H1 (cell line): Measurements from ENCODE around the gene VHLL. TPM values are rescaled to one million over a fixed set of nuclear protein-coding genes. Genes with fewer than 3 reads are reported as not detected.

Experiments
- CTCF ChIA-PET: fragments of 300-600 bp; sonication (Branson Sonifier 250); formaldehyde crosslinking; loops from one replicate; lab custom pipeline; 2021; ENCODE audit not compliant: partially characterized antibody; lab: Charles Lee
- POLR2A ChIA-PET: fragments of 300-600 bp; sonication (Branson Sonifier 250); formaldehyde crosslinking; loops from one replicate; lab custom pipeline; 2021; ENCODE audit warnings: inconsistent platforms; ENCODE audit not compliant: partially characterized antibody; lab: Charles Lee
- DNase-seq, 2 experiments: peaks; one replicate each; pipeline versions ENCODE4 v3.0.0 to v3.0.0-alpha.2; 2010 to 2022; ENCODE audit warnings: low spot score in 2 of 2, low read depth in 1 of 2, mixed read lengths in 1 of 2
- FAIRE-seq: peaks from 2 replicates; lab custom pipeline; 2011; peaks lifted over from hg19 to GRCh38; lab: Jason Lieb, UNC
- H2AFZ ChIP-seq: 2 replicates; pipeline ENCODE4 v1.8.1; 2012; ENCODE audit warnings: low read length, inconsistent platforms
- H2AK5ac ChIP-seq: 2 replicates; pipeline ENCODE4 v1.6.1; 2013; ENCODE audit warnings: low read depth, low read length
- H2BK120ac ChIP-seq: replicated peaks from 2 replicates; pipeline ENCODE3; 2013; ENCODE audit warnings: low read depth, low read length, inconsistent platforms
- H2BK12ac ChIP-seq: 2 replicates; pipeline ENCODE4 v1.6.1; 2013; ENCODE audit warnings: low read depth, low read length
- H2BK15ac ChIP-seq: 2 replicates; pipeline ENCODE4 v1.6.1; 2013; ENCODE audit warnings: low read length
- H2BK20ac ChIP-seq: 2 replicates; pipeline ENCODE4 v1.6.1; 2013; ENCODE audit warnings: low read length
- H2BK5ac ChIP-seq: 2 replicates; pipeline ENCODE4 v1.6.1; 2013; ENCODE audit warnings: low read depth, low read length
- H3K14ac ChIP-seq: 2 replicates; pipeline ENCODE4 v1.6.1; 2013; ENCODE audit warnings: inconsistent platforms; ENCODE audit not compliant: insufficient read length
- H3K18ac ChIP-seq: 2 replicates; pipeline ENCODE4 v1.6.1; 2013; ENCODE audit warnings: low read length; ENCODE audit errors: extremely low read depth
- H3K23ac ChIP-seq: 2 replicates; pipeline ENCODE4 v1.6.1; 2013; ENCODE audit warnings: inconsistent platforms; ENCODE audit not compliant: insufficient read length
- H3K23me2 ChIP-seq: 2 replicates; pipeline ENCODE4 v1.6.1; 2013; ENCODE audit warnings: low read depth, low read length
- H3K27ac ChIP-seq: 2 replicates; pipeline ENCODE4 v1.6.1; 2011; ENCODE audit warnings: low read depth, low read length, inconsistent platforms
- H3K27me3 ChIP-seq, 4 experiments: replicated peaks in 1 of 4; 1 replicate in 1 of 4; 2 replicates in 3 of 4; pipeline versions ENCODE4 v1.6.1 to v1.8.1; 2011 to 2013; ENCODE audit warnings: low read length in 3 of 4, mild to moderate bottlenecking in 3 of 4, inconsistent platforms in 2 of 4, mixed read lengths in 2 of 4, moderate library complexity in 1 of 4; ENCODE audit not compliant: control insufficient read depth in 3 of 4, insufficient read depth in 3 of 4; ENCODE audit errors: extremely low read depth in 1 of 4
- H3K36me3 ChIP-seq, 4 experiments: 2 replicates each; pipeline versions ENCODE4 v1.6.1 to v1.8.1; 2011 to 2013; ENCODE audit warnings: mild to moderate bottlenecking in 4 of 4, low read length in 3 of 4, moderate library complexity in 2 of 4, control low read depth in 1 of 4, inconsistent platforms in 1 of 4; ENCODE audit not compliant: insufficient read depth in 4 of 4, control insufficient read depth in 2 of 4
- H3K4ac ChIP-seq: replicated peaks from 2 replicates; pipeline ENCODE3; 2013; ENCODE audit warnings: low read length, low read depth, mixed read lengths, inconsistent platforms; ENCODE audit not compliant: insufficient read length
- H3K4me1 ChIP-seq, 4 experiments: replicated peaks in 1 of 4; 1 replicate in 1 of 4; 2 replicates in 3 of 4; pipeline versions ENCODE4 v1.6.1 to v1.8.1; 2011 to 2013; ENCODE audit warnings: low read length in 3 of 4, inconsistent platforms in 2 of 4, mixed read lengths in 1 of 4; ENCODE audit not compliant: insufficient read depth in 4 of 4, control insufficient read depth in 3 of 4
- H3K4me2 ChIP-seq, 2 experiments: 2 replicates each; pipeline versions ENCODE4 v1.6.1 to v1.8.1; 2011 to 2013; ENCODE audit warnings: low read depth in 2 of 2, low read length in 2 of 2, control low read depth in 1 of 2, inconsistent platforms in 1 of 2, mild to moderate bottlenecking in 1 of 2; ENCODE audit not compliant: insufficient read depth in 1 of 2
- H3K4me3 ChIP-seq, 4 experiments: fragments of 200-600, 300-600 bp in 1 of 4; sonication (generic), shearing (Covaris generic), sonication (Bioruptor Twin) in 1 of 4; 2 replicates each; pipeline versions ENCODE4 v1.5.1 to v1.8.1; 2011 to 2016; ENCODE audit warnings: low read length in 4 of 4, low read depth in 3 of 4, control low read depth in 2 of 4, inconsistent platforms in 2 of 4, mild to moderate bottlenecking in 2 of 4, mixed read lengths in 1 of 4, moderate library complexity in 1 of 4; ENCODE audit not compliant: insufficient read depth in 2 of 4; ENCODE audit errors: extremely low read depth in 1 of 4
- H3K56ac ChIP-seq: replicated peaks from 2 replicates; pipeline ENCODE3; 2013; ENCODE audit warnings: low read depth, mild to moderate bottlenecking, mixed read lengths, low read length, inconsistent platforms; ENCODE audit not compliant: insufficient read length
- H3K79me1 ChIP-seq: 2 replicates; pipeline ENCODE4 v1.6.1; 2013; ENCODE audit warnings: low read depth, low read length, control low read depth
- H3K79me2 ChIP-seq, 2 experiments: 2 replicates each; pipeline versions ENCODE4 v1.6.1 to v1.8.1; 2012 to 2013; ENCODE audit warnings: low read length in 2 of 2, mild to moderate bottlenecking in 2 of 2, inconsistent platforms in 1 of 2; ENCODE audit not compliant: insufficient read depth in 2 of 2, control insufficient read depth in 1 of 2
- H3K9ac ChIP-seq, 4 experiments: replicated peaks in 1 of 4; 1 replicate in 1 of 4; 2 replicates in 3 of 4; pipeline versions ENCODE4 v1.6.1 to v1.8.1; 2011 to 2013; ENCODE audit warnings: low read depth in 3 of 4, low read length in 3 of 4, control low read depth in 2 of 4, mild to moderate bottlenecking in 2 of 4, moderate library complexity in 2 of 4, inconsistent platforms in 1 of 4; ENCODE audit errors: extremely low read depth in 1 of 4
- H3K9me3 ChIP-seq, 2 experiments: 2 replicates each; pipeline versions ENCODE4 v1.6.1 to v1.8.1; 2012 to 2013; ENCODE audit warnings: mild to moderate bottlenecking in 2 of 2, moderate library complexity in 2 of 2, control low read depth in 1 of 2, inconsistent platforms in 1 of 2, low read depth in 1 of 2, low read length in 1 of 2, mixed read lengths in 1 of 2; ENCODE audit not compliant: insufficient read depth in 2 of 2
- H4K20me1 ChIP-seq, 2 experiments: replicated peaks in 1 of 2; 2 replicates each; pipeline versions ENCODE3 to v1.8.1; 2011 to 2013; ENCODE audit warnings: inconsistent platforms in 2 of 2, low read length in 2 of 2, mild to moderate bottlenecking in 1 of 2; ENCODE audit not compliant: insufficient read depth in 2 of 2, control insufficient read depth in 1 of 2
- H4K5ac ChIP-seq: 2 replicates; pipeline ENCODE4 v1.6.1; 2013; ENCODE audit warnings: low read length, low read depth, mixed read lengths, inconsistent platforms; ENCODE audit not compliant: insufficient read length
- H4K8ac ChIP-seq: 2 replicates; pipeline ENCODE4 v1.8.0; 2013; ENCODE audit warnings: mild to moderate bottlenecking, moderate library complexity, low read length, inconsistent platforms; ENCODE audit not compliant: insufficient read depth; ENCODE audit errors: extremely low read depth
- H4K91ac ChIP-seq: replicated peaks from 2 replicates; pipeline ENCODE3; 2013; ENCODE audit warnings: low read length, mixed read lengths, inconsistent platforms; ENCODE audit not compliant: insufficient read length
- POU5F1 ChIP-seq: IDR thresholded peaks from 2 replicates; pipeline ENCODE4 v1.6.1; 2011; ENCODE audit warnings: low read depth, mild to moderate bottlenecking, low read length, moderate library complexity
- RBBP5 ChIP-seq: IDR thresholded peaks from 2 replicates; pipeline ENCODE4 v1.7.1; 2012; ENCODE audit warnings: low read depth, mild to moderate bottlenecking, inconsistent platforms, low read length, moderate library complexity, borderline replicate concordance
- WGBS, 2 experiments: shearing (Covaris generic) in 1 of 2; methylation state at CpG; one replicate each; pipeline versions ENCODE4 v1.1.6 to v1.1.7; 2013 to 2015; ENCODE audit warnings: low lambda C conversion rate in 2 of 2, mixed read lengths in 2 of 2, inconsistent platforms in 1 of 2, low coverage in 1 of 2, missing lambda C conversion rate in 1 of 2; ENCODE audit not compliant: insufficient replicate concordance in 2 of 2, insufficient coverage in 1 of 2, insufficient read length in 1 of 2; ENCODE audit errors: extremely low coverage in 1 of 2, missing lambda C conversion rate in 1 of 2; 5-methylcytosine and 5-hydroxymethylcytosine counted together
- polyA plus RNA-seq, 7 experiments: library from polyadenylated mRNA; depleted of rRNA in 3 of 7; stranded (reverse) in 5 of 7; unstranded in 2 of 7; fragments of >200 nt in 5 of 7; fragments of 200-250 nt in 2 of 7; gene quantifications; 1 replicate in 5 of 7; 2 replicates in 1 of 7; 4 replicates in 1 of 7; pipeline versions ENCODE4 v1.2.1 to v1.2.3, GENCODE V29; 2011 to 2013; ENCODE audit warnings: missing spikeins in 2 of 7, mixed read lengths in 2 of 7
- total RNA-seq: library from RNA; stranded (reverse); fragmentation: NEBNext Ultra II Directional; extraction: Animal tissue kit (Norgen Biotek cat#: 25700); gene quantifications from 2 replicates; pipeline ENCODE4 v1.2.1, GENCODE V29; 2021

Gene VHLL
- total and polyA plus RNA-seq, 2 of the 8 experiments (the other 6 are each of a cell fraction or from before 2014, with no cell fraction given): not detected

DNA sequence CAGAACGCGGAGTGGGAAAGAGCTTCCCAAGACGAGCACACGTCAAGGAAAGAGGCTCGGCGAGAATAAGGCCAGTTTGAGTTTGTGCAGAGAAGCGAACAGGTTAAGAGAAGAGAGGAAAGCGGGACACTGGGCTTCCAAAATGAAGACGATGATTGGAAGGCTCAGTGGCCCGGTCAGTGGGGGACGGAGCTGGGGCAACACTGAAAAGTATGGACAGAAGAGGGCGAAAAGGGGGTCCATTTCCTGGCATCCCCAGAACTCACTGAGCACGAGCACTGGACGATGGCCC lies 38.7 kb upstream of the VHLL start:
- H3K14ac ChIP-seq: peak overlapping the region; percentile 84
- H4K5ac ChIP-seq: peak overlapping the region; percentile 93
- FAIRE-seq (no peak), DNase-seq (no peak)
- H2AFZ ChIP-seq: 0 out of 2 replicates have a peak overlapping the region, but pooled peaks have one; percentile 28
- peak overlapping the region; percentile 68 to 72 for H3K4me2 ChIP-seq
- TF ChIP-seq POU5F1: no peak
- TF ChIP-seq RBBP5: peak; percentile 70; the same call in 1 of the 2 replicates
- H2BK120ac ChIP-seq: peak overlapping the region; percentile 27
- H3K4ac ChIP-seq: peak overlapping the region; percentile 85
- peaks cover 21 to 43% of the 10 kb centered on the region in 2 experiments for H3K79me2 ChIP-seq
- peak overlapping the region; percentile 45 to 97 (median 80) for H3K9ac ChIP-seq
- H3K23me2 ChIP-seq: peaks cover 7% of the 10 kb centered on the region
- ChIA-PET CTCF (interaction anchor here (0.7 to 3.0 kb wide), 6 partner anchors 18 to 128 kb away, joined by 3 to 24 read pairs (median 4); no protein-coding TSS in a partner anchor), POLR2A (interaction anchor here (0.6 to 4.1 kb wide), 10 partner anchors 9 to 255 kb away, joined by 3 to 26 read pairs (median 4); partner anchors contain the start of genes PMF1, SMG5 and TMEM79)
- no peak overlapping the region for H3K23ac ChIP-seq
- peaks cover 7 to 9% of the 10 kb centered on the region in 2 experiments for H4K20me1 ChIP-seq
- no peak overlapping the region for H2BK20ac ChIP-seq
- peak overlapping the region; percentile 97 for H3K18ac ChIP-seq
- H3K27me3 ChIP-seq: no peaks in the 10 kb centered on the region
- H3K4me1 ChIP-seq: 0 out of 7 replicates have a peak, but pooled peaks cover 0 to 2% (median 0%) of the 10 kb centered on the region in 4 experiments
- H3K79me1 ChIP-seq: 0 out of 2 replicates have a peak, but pooled peaks cover 2% of the 10 kb centered on the region
- H2AK5ac ChIP-seq: no peak overlapping the region
- WGBS, 2 experiments: 2% methylated on average over 14 of the region's 14 CpGs; no CpG with 5 or more reads in 1 of the 2 experiments
- H2BK15ac ChIP-seq: no peak overlapping the region; the same call in 1 of the 2 replicates
- peaks cover 6 to 30% (median 21%) of the 10 kb centered on the region in 4 experiments for H3K36me3 ChIP-seq
- peak overlapping the region; percentile 83 to 100 (median 94) for H3K4me3 ChIP-seq
- H2BK5ac ChIP-seq: peak overlapping the region; percentile 77
- no peak overlapping the region for H2BK12ac ChIP-seq
- H3K27ac ChIP-seq: peak overlapping the region; percentile 81
- H4K8ac ChIP-seq: peak overlapping the region; percentile 58; the same call in 1 of the 2 replicates
- peak overlapping the region; percentile 89 for H4K91ac ChIP-seq
- H3K56ac ChIP-seq: peak overlapping the region; percentile 91
- no peaks in the 10 kb centered on the region for H3K9me3 ChIP-seq
